ENCODE results near the gene PGM5. TPM values are rescaled to one million over a fixed set of nuclear protein-coding genes. Genes with fewer than 3 reads are reported as not detected.
"Not testable (repeated sequence)": the region's sequence is repeated elsewhere in the genome, so short reads cannot be mapped to it uniquely, and the experiment has no call there.

PGM5 gene
- total RNA-seq: 2.6 and 5.8 TPM in 2 replicates

GRCh38 chr9:68356380-68357118 lies at the start of gene PGM5:
Gene PGM5 (plus strand): TSS chr9:68356611. CDS start chr9:68357128, 517 bp downstream.
- DNase-seq (ENCODE audit: low read depth): not testable (repeated sequence)
- peak within 1 kb of the TSS; percentile 54 for H3K4me3 ChIP-seq (ENCODE audit: low read depth, low read length)

- not testable (repeated sequence) for DNase-seq (ENCODE audit: low read depth); H3K4me3 ChIP-seq (ENCODE audit: low read depth, low read length)
These were observed 49.3 kb upstream of the PGM5 start for GRCh38 chr9:68307127-68307526.

- H3K4me3 ChIP-seq (ENCODE audit: low read depth, low read length); DNase-seq (ENCODE audit: low read depth): not testable (repeated sequence)
These were observed 48.8 kb upstream of the PGM5 start for GRCh38 chr9:68307654-68308053.

GRCh38 chr9:68311208-68311607 lies 45.2 kb upstream of the PGM5 start:
- not testable (repeated sequence) for H3K4me3 ChIP-seq (ENCODE audit: low read depth, low read length); DNase-seq (ENCODE audit: low read depth)

GRCh38 chr9:68318209-68318608 lies 38.2 kb upstream of the PGM5 start:
- DNase-seq (ENCODE audit: low read depth); H3K4me3 ChIP-seq (ENCODE audit: low read depth, low read length): not testable (repeated sequence)

- not testable (repeated sequence) for DNase-seq (ENCODE audit: low read depth); H3K4me3 ChIP-seq (ENCODE audit: low read depth, low read length)
These were observed 32.7 kb upstream of the PGM5 start for GRCh38 chr9:68323749-68324148.

GRCh38 chr9:68324518-68324917 lies 31.9 kb upstream of the PGM5 start:
- not testable (repeated sequence) for DNase-seq (ENCODE audit: low read depth)

GRCh38 chr9:68329106-68329505 lies 27.3 kb upstream of the PGM5 start:
- H3K4me3 ChIP-seq (ENCODE audit: low read depth, low read length); DNase-seq (ENCODE audit: low read depth): not testable (repeated sequence)

More at GRCh38 chr9:68324518-68324917, 31.9 kb upstream of the PGM5 start:
- not testable (repeated sequence) for H3K4me3 ChIP-seq (ENCODE audit: low read depth, low read length)

- not testable (repeated sequence) for DNase-seq (ENCODE audit: low read depth)
These were observed 25.8 kb upstream of the PGM5 start for GRCh38 chr9:68330531-68331173.

GRCh38 chr9:68332122-68332521 lies 24.3 kb upstream of the PGM5 start:
- not testable (repeated sequence) for DNase-seq (ENCODE audit: low read depth); H3K4me3 ChIP-seq (ENCODE audit: low read depth, low read length)

More at GRCh38 chr9:68330531-68331173, 25.8 kb upstream of the PGM5 start:
- H3K4me3 ChIP-seq (ENCODE audit: low read depth, low read length): not testable (repeated sequence)

- not testable (repeated sequence) for H3K4me3 ChIP-seq (ENCODE audit: low read depth, low read length); DNase-seq (ENCODE audit: low read depth)
These were observed 20.5 kb upstream of the PGM5 start for GRCh38 chr9:68335935-68336334.

GRCh38 chr9:68336639-68337339 lies 19.6 kb upstream of the PGM5 start:
- not testable (repeated sequence) for H3K4me3 ChIP-seq (ENCODE audit: low read depth, low read length)
- DNase-seq (ENCODE audit: low read depth): peak; percentile 28

GRCh38 chr9:68338000-68338399 lies 18.4 kb upstream of the PGM5 start:
- not testable (repeated sequence) for H3K4me3 ChIP-seq (ENCODE audit: low read depth, low read length); DNase-seq (ENCODE audit: low read depth)

GRCh38 chr9:68342265-68343025 lies 14.0 kb upstream of the PGM5 start:
- H3K4me3 ChIP-seq (ENCODE audit: low read depth, low read length); DNase-seq (ENCODE audit: low read depth): not testable (repeated sequence)

- H3K4me3 ChIP-seq (ENCODE audit: low read depth, low read length); DNase-seq (ENCODE audit: low read depth): not testable (repeated sequence)
These were observed 13.2 kb upstream of the PGM5 start for GRCh38 chr9:68343242-68343641.

GRCh38 chr9:68343992-68344391 lies 12.4 kb upstream of the PGM5 start:
- DNase-seq (ENCODE audit: low read depth); H3K4me3 ChIP-seq (ENCODE audit: low read depth, low read length): not testable (repeated sequence)

- DNase-seq (ENCODE audit: low read depth); H3K4me3 ChIP-seq (ENCODE audit: low read depth, low read length): not testable (repeated sequence)
These were observed 4.7 kb upstream of the PGM5 start for GRCh38 chr9:68351689-68352088.

GRCh38 chr9:68355993-68356379 lies 425 bp upstream of the PGM5 start:
- not testable (repeated sequence) for DNase-seq (ENCODE audit: low read depth); H3K4me3 ChIP-seq (ENCODE audit: low read depth, low read length)
